Ascending aorta (tissue), 2 donors: ENCODE results near the gene KCNG2. TPM values are rescaled to one million over a fixed set of nuclear protein-coding genes. Genes with fewer than 3 reads are reported as not detected.

ENCODE experiments used
- DNase-seq, 2 donors: peaks; one replicate each; pipeline ENCODE4 v3.0.0-alpha.2; 2019; ENCODE audit warnings: low spot score in 2 of 2
- H3K27ac ChIP-seq, 2 donors: fragments of 200-600 bp; sonication (generic); one replicate each; pipeline ENCODE4 v1.5.1; 2016 to 2017; ENCODE audit warnings: mild to moderate bottlenecking in 1 of 2
- H3K27me3 ChIP-seq: fragments of 200-600 bp; sonication (generic); one replicate; pipeline ENCODE4 v1.5.1; 2017
- H3K36me3 ChIP-seq, 2 donors: fragments of 200-600 bp; sonication (generic); one replicate each; pipeline ENCODE4 v1.5.1; 2016
- H3K4me1 ChIP-seq, 2 donors: fragments of 200-600 bp; sonication (generic); one replicate each; pipeline ENCODE4 v1.5.1; 2016 to 2017; ENCODE audit warnings: mild to moderate bottlenecking in 1 of 2
- H3K4me3 ChIP-seq, 2 donors: fragments of 200-600 bp; sonication (generic); one replicate each; pipeline ENCODE4 v1.5.1; 2016 to 2017; ENCODE audit warnings: mild to moderate bottlenecking in 1 of 2
- H3K9me3 ChIP-seq, 2 donors: fragments of 200-600 bp; sonication (generic); one replicate each; pipeline ENCODE4 v1.5.1; 2016
- intact Hi-C: fragments of 100-400 bp; cut with DNase I; formaldehyde crosslinking; loops from one replicate; pipeline ENCODE4 v1.15.1; 2023
- total RNA-seq: library from RNA; depleted of rRNA; stranded (reverse); fragments of >200 nt; gene quantifications from one replicate; pipeline ENCODE4 v1.1.0, GENCODE V29; 2016
- TF ChIP-seq, protein P1 (sequence below), 3 experiments: fragments of 200-600 bp in 2 of 3; fragments of 450-650 bp in 1 of 3; sonication (generic) in 2 of 3; IDR thresholded peaks; one replicate each; pipeline ENCODE4 v1.5.1; 2016 to 2019; ENCODE audit warnings: antibody characterized with exemption in 3 of 3, mild to moderate bottlenecking in 1 of 3, moderate library complexity in 1 of 3

KCNG2 gene
- total RNA-seq, 1 donor from 2014 or later: not detected

DNA sequence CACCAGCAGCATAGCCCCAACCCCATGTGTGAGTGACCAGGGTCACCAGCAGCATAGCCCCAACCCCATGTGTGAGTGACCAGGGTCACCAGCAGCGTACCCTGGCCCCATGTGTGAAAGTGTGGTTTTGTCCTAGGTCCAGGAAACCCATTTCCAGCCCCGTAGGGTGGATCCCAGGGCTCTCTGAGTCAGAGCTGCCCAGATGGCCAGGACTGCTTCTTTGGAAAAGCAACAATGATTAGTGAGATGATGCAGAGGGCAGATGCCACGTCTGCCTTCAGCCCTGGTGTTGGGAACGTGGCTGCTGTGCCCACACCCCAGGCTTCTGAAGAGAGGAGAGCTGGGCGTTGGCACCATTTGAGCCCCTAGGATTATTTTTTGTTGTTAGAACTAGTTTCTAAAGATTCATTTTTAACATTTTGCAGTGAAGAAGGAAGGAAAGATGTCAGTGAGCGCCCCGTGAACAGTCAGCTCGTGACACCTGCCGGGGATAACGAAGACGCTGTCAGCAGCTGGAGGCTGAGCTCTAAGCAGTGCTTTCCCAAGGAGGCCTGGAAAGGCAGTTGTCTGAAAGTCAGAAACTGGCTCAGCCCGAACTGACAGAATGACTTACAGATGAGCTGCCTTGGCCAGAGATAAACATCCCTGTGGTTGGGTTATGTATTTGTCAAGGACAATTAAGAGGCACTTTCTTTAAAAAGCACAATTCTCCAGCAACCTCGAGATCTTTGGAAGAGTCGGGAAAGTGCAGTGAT, 32.1 kb upstream of the KCNG2 start:
- DNase-seq: peak in 1 of 2 donors; percentile 50

DNA sequence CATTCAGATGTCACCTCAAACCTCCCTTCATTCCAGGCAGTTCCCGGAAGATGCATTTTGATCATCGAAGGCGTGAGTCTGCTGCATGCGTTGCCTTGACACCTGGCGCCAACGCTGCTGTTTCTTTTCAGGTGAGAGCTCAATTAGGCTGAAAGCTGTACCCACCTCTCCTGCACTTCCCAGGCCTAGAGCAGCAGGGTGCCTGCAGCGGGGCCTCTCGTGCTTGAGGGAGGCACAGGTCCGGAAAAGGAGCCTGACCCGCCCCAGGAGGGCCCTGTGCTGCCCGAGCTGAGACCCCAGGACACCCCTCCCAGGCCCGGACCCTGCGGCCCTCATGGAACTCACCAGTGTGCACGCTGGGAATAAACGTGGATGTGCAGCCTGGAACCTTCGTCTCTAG, 31.4 kb upstream of the KCNG2 start:
- H3K36me3 ChIP-seq: no peaks in the 10 kb centered on the region
- no peaks in the 10 kb centered on the region for H3K27me3 ChIP-seq
- H3K27ac ChIP-seq: no peak overlapping the region
- peaks cover 0 to 21% of the 10 kb centered on the region in 2 donors for H3K9me3 ChIP-seq
- no peak for DNase-seq
- no peak overlapping the region for H3K4me3 ChIP-seq
- intact Hi-C loops: no loop called here
- TF ChIP-seq, protein P1, sequence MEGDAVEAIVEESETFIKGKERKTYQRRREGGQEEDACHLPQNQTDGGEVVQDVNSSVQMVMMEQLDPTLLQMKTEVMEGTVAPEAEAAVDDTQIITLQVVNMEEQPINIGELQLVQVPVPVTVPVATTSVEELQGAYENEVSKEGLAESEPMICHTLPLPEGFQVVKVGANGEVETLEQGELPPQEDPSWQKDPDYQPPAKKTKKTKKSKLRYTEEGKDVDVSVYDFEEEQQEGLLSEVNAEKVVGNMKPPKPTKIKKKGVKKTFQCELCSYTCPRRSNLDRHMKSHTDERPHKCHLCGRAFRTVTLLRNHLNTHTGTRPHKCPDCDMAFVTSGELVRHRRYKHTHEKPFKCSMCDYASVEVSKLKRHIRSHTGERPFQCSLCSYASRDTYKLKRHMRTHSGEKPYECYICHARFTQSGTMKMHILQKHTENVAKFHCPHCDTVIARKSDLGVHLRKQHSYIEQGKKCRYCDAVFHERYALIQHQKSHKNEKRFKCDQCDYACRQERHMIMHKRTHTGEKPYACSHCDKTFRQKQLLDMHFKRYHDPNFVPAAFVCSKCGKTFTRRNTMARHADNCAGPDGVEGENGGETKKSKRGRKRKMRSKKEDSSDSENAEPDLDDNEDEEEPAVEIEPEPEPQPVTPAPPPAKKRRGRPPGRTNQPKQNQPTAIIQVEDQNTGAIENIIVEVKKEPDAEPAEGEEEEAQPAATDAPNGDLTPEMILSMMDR (IDR thresholded peaks at IDR 0.05): no peak
- no peaks in the 10 kb centered on the region for H3K4me1 ChIP-seq

More for the DNA sequence above, 32.1 kb upstream of the KCNG2 start:
- TF ChIP-seq, protein P1 (IDR thresholded peaks at IDR 0.05): no peak
- Histone ChIP-seq H3K27ac (no peak overlapping the region), H3K4me1 (no peaks in the 10 kb centered on the region), H3K4me3 (no peak overlapping the region), H3K36me3 (no peaks in the 10 kb centered on the region), H3K9me3 (peaks cover 0 to 21% of the 10 kb centered on the region in 2 donors), H3K27me3 (no peaks in the 10 kb centered on the region)
- intact Hi-C loops: no loop called here

- TF ChIP-seq, protein P1 (IDR thresholded peaks at IDR 0.05): no peak
- Histone ChIP-seq H3K4me1 (no peaks in the 10 kb centered on the region), H3K27me3 (no peaks in the 10 kb centered on the region), H3K27ac (no peak overlapping the region), H3K9me3 (peaks cover 0 to 21% of the 10 kb centered on the region in 2 donors), H3K36me3 (no peaks in the 10 kb centered on the region), H3K4me3 (no peak overlapping the region)
- intact Hi-C loops: no loop called here
- DNase-seq: no peak
Measured at GRCh38 chr18:79768745-79769144, 29.0 kb upstream of the KCNG2 start.

DNA sequence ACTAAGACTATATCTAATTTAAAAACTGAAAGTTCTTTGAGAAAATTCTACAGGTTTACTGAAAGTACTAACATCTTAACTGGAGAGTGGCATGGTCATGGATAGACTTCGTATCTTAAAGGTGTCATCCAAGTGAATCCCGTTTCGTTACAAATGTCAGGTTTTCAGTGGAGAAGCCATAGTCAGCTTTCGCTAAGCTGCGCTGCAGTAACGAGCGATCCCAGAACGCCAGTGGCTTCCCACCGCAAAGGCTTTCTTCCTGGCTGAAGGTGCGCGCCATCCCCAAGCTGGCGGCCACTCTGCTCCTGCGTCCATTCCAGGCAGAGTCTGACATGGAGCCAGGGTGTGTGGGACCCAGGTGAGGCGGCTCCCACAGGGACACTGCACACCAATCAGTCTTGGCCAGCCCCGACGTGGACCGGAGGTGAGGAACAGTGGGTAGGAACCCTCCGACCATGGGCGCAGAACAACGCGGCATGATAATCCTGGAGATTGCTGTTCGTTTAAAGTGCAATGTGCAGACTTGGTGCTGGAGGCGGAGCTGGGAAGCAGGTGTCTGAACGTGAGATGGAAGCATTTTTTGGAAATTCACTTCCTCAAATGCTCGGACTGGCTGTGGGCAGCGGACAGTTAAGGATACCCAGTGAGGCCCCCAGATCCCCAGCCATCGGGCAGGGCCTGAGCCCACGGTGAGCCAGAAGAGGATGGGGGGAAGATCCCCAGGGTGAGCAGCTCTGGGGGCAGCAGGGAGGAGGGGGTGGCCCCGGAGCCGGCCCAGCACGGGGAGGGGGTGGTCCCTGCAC, 27.8 kb upstream of the KCNG2 start:
- Histone ChIP-seq H3K9me3 (peaks cover 0 to 21% of the 10 kb centered on the region in 2 donors), H3K27ac (no peak overlapping the region), H3K4me3 (no peak overlapping the region), H3K4me1 (no peaks in the 10 kb centered on the region), H3K36me3 (no peaks in the 10 kb centered on the region), H3K27me3 (no peaks in the 10 kb centered on the region)
- peak in 1 of 2 donors; percentile 44 for DNase-seq
- TF ChIP-seq, protein P1 (IDR thresholded peaks at IDR 0.05): no peak
- intact Hi-C loops: no loop called here

DNA sequence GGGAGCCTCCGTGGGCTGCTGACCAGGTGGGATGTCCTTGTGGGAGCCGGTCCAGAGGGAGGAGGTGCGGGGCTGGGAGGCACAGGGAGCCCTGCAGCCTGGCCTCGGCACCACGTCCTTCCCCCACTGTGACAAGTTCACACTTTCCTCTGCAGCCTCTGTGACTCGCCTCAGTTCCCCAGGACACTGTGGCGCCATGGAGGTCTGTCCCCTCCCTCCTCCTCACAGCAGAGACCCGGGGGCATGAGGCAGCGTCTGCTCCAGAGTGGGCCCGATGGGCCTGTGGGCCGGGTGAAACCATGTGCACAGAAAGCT, 27.3 kb upstream of the KCNG2 start:
- Histone ChIP-seq H3K4me3 (no peak overlapping the region), H3K27ac (no peak overlapping the region), H3K9me3 (peaks cover 0 to 21% of the 10 kb centered on the region in 2 donors), H3K27me3 (no peaks in the 10 kb centered on the region), H3K4me1 (no peaks in the 10 kb centered on the region), H3K36me3 (no peaks in the 10 kb centered on the region)
- TF ChIP-seq, protein P1 (IDR thresholded peaks at IDR 0.05): no peak
- DNase-seq: peak in 1 of 2 donors; percentile 52
- intact Hi-C loops: no loop called here
